Measurements from ENCODE around the gene LRIT3.

The LRIT3 gene, protein sequence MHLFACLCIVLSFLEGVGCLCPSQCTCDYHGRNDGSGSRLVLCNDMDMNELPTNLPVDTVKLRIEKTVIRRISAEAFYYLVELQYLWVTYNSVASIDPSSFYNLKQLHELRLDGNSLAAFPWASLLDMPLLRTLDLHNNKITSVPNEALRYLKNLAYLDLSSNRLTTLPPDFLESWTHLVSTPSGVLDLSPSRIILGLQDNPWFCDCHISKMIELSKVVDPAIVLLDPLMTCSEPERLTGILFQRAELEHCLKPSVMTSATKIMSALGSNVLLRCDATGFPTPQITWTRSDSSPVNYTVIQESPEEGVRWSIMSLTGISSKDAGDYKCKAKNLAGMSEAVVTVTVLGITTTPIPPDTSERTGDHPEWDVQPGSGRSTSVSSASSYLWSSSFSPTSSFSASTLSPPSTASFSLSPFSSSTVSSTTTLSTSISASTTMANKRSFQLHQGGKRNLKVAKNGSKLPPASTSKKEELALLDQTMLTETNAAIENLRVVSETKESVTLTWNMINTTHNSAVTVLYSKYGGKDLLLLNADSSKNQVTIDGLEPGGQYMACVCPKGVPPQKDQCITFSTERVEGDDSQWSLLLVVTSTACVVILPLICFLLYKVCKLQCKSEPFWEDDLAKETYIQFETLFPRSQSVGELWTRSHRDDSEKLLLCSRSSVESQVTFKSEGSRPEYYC

GRCh38 chr4:109847896-109848442, at the start of gene LRIT3:
LRIT3 (plus strand) TSS chr4:109848107; CDS start chr4:109848202, 95 bp downstream.
- H3K27ac ChIP-seq = no peak within 1 kb of the TSS
- DNase-seq (ENCODE audit: low spot score) = no peak
- TF ChIP-seq, protein P1, sequence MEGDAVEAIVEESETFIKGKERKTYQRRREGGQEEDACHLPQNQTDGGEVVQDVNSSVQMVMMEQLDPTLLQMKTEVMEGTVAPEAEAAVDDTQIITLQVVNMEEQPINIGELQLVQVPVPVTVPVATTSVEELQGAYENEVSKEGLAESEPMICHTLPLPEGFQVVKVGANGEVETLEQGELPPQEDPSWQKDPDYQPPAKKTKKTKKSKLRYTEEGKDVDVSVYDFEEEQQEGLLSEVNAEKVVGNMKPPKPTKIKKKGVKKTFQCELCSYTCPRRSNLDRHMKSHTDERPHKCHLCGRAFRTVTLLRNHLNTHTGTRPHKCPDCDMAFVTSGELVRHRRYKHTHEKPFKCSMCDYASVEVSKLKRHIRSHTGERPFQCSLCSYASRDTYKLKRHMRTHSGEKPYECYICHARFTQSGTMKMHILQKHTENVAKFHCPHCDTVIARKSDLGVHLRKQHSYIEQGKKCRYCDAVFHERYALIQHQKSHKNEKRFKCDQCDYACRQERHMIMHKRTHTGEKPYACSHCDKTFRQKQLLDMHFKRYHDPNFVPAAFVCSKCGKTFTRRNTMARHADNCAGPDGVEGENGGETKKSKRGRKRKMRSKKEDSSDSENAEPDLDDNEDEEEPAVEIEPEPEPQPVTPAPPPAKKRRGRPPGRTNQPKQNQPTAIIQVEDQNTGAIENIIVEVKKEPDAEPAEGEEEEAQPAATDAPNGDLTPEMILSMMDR (IDR thresholded peaks at IDR 0.05) = no peak
- H3K4me3 ChIP-seq = no peak within 1 kb of the TSS

GRCh38 chr4:109798866-109799265, 49.0 kb upstream of the LRIT3 start:
- TF ChIP-seq, protein P1 (IDR thresholded peaks at IDR 0.05) = no peak
- H3K27ac ChIP-seq = no peak overlapping the region
- H3K4me3 ChIP-seq = no peak overlapping the region
- DNase-seq (ENCODE audit: low spot score) = no peak

DNA sequence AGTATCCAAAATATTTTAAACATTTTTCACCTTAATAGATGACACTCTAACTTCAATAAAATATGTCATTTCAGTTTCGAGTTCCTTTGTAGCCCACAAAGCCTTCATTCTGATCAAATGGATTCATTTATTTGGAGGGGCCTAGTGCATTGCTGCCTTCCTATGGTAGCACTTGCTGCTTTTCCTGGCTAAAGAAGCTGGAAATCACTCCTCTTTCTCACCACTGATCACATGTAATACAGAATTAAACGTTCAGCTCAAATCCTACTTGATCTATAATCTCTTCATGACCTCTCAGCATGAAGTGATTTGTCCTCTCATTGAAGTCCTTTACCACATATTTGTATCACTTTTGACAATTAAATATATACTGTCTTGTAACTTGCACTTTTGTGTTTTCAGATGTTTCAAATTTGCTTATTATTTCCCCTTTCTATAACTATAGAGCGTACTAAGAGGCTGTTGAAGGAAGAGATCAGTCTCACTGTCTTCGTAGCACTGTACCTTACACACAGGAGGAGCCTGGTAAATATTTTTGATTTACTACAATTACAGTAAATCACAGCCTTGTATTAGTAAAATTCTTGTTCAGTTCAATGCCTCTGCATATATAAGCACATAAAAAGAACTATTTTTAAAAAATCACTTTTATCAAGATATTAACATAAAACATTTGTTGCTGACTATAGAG, 46.7 kb upstream of the LRIT3 start:
- DNase-seq (ENCODE audit: low spot score) = no peak
- H3K4me3 ChIP-seq = peak overlapping the region; percentile 56
- no peak overlapping the region for H3K27ac ChIP-seq

DNA sequence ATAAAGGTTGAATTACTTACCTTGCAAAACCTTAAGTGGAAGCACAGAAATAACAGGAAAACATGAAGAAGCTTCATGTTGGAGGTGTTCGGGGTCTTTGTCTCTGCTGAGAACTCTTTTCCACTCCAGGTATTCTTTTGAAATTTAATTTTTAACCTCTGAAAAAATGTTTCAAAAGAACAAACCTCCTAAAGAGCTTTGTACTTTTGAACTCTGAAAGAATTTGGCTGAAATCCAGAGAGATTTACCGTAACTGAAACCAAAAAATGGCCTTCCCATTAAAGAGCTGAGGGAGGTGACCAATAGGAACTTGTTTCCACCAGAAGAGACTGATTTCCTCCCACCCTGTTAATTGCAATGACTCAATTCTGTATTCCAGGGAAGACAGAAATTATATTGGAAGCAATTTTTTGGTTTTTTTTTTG, 46.0 kb upstream of the LRIT3 start, which contains the start of gene CFI:
TSS of gene CFI (minus strand) at position 105 of the 425 bp plus-strand sequence. CDS start at position 77, 28 bp downstream.
- TF ChIP-seq, protein P1 (IDR thresholded peaks at IDR 0.05) = no peak
- Histone ChIP-seq H3K27ac (no peak within 1 kb of the TSS), H3K4me3 (peak within 1 kb of the TSS; percentile 56)
- no peak for DNase-seq (ENCODE audit: low spot score)

More for the DNA sequence above, 46.7 kb upstream of the LRIT3 start:
- TF ChIP-seq, protein P1 (IDR thresholded peaks at IDR 0.05) = no peak

GRCh38 chr4:109803924-109804571, 43.9 kb upstream of the LRIT3 start:
- no peak overlapping the region for H3K4me3 ChIP-seq
- no peak for DNase-seq (ENCODE audit: low spot score)
- TF ChIP-seq, protein P1 (IDR thresholded peaks at IDR 0.05) = no peak
- H3K27ac ChIP-seq = no peak overlapping the region

DNA sequence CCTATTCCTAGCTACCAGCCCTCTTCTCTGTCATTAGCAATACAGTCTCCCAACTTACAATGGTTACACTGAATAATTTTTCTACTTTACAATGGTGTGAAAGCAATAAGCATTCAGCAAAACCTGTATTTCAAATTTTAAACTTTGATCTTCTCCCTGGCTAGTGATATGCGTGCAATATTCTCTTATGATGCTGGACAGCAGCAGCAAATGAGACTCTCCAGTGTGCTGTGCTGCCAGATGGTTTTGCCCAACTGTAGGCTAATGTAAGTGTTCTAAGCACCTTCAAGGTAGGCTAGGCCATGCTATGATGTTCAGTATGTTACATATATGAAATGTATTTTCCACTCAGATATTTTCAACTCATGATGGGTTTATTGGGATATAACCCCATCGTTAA, 38.3 kb upstream of the LRIT3 start:
- TF ChIP-seq, protein P1 (IDR thresholded peaks at IDR 0.05) = no peak
- H3K4me3 ChIP-seq = no peak overlapping the region
- no peak overlapping the region for H3K27ac ChIP-seq
- no peak for DNase-seq (ENCODE audit: low spot score)

Measured in coronary artery (tissue), 2 donors.